GM21360 (cell line): ENCODE results near the gene CLIC5.

Experiments
- ATAC-seq: cut with Tn5 transposase; IDR thresholded peaks from one replicate; pipeline ENCODE4 v1.9.1; 2021; ENCODE audit warnings: mild to moderate bottlenecking, moderate library complexity; ENCODE audit not compliant: unreplicated experiment

The CLIC5 gene

GRCh38 chr6:45966340-45966739 is 49.3 kb downstream of the CLIC5 start:
- ATAC-seq = no peak

GRCh38 chr6:45965792-45966191 is 49.9 kb downstream of the CLIC5 start:
- no peak for ATAC-seq

GRCh38 chr6:45965007-45965406 is 50.7 kb downstream of the CLIC5 start:
- ATAC-seq = no peak

- ATAC-seq = no peak
Observed at GRCh38 chr6:45964300-45964699, 51.4 kb downstream of the CLIC5 start.

GRCh38 chr6:45963896-45964295 is 51.8 kb downstream of the CLIC5 start:
- no peak for ATAC-seq

- ATAC-seq = no peak
Observed at GRCh38 chr6:45961125-45961524, 54.5 kb downstream of the CLIC5 start.

GRCh38 chr6:45959534-45960145 is 56.0 kb downstream of the CLIC5 start:
- ATAC-seq = no peak

GRCh38 chr6:45956663-45957062 is 59.0 kb downstream of the CLIC5 start:
- no peak for ATAC-seq

- ATAC-seq = no peak
Observed at GRCh38 chr6:45956176-45956575, 59.5 kb downstream of the CLIC5 start.

GRCh38 chr6:45955597-45955996 is 60.1 kb downstream of the CLIC5 start:
- no peak for ATAC-seq

- ATAC-seq = no peak
Observed at GRCh38 chr6:45952546-45952945, 63.1 kb downstream of the CLIC5 start.

GRCh38 chr6:45952168-45952529 is 63.5 kb downstream of the CLIC5 start:
- ATAC-seq = no peak

GRCh38 chr6:45951321-45952167 is 64.1 kb downstream of the CLIC5 start:
- ATAC-seq = no peak

GRCh38 chr6:45949256-45949655 is 66.4 kb downstream of the CLIC5 start:
- no peak for ATAC-seq

- ATAC-seq = no peak
Observed at GRCh38 chr6:45947807-45948206, 67.9 kb downstream of the CLIC5 start.

- no peak for ATAC-seq
Observed at GRCh38 chr6:45946887-45947286, 68.8 kb downstream of the CLIC5 start.

GRCh38 chr6:45946352-45946751 is 69.3 kb downstream of the CLIC5 start:
- no peak for ATAC-seq

GRCh38 chr6:45942953-45943352 is 72.7 kb downstream of the CLIC5 start:
- no peak for ATAC-seq

- no peak for ATAC-seq
Observed at GRCh38 chr6:45933855-45934254, 81.8 kb downstream of the CLIC5 start.

- no peak for ATAC-seq
Observed at GRCh38 chr6:45931232-45931631, 84.4 kb downstream of the CLIC5 start.

GRCh38 chr6:45930420-45931040 is 85.1 kb downstream of the CLIC5 start:
- ATAC-seq = no peak
